Stimulated activated CD4-positive, alpha-beta T cell treated with anti-CD3 and anti-CD28 coated beads, Interleukin-2, amount 100 ng/mL, for 24 hours (primary cell): ENCODE measurements around the gene PARD3.

Source experiments
- DNase-seq, 2 donors: peaks; one replicate each; pipeline ENCODE4 v3.0.0-alpha.2; 2020

PARD3 gene

DNA sequence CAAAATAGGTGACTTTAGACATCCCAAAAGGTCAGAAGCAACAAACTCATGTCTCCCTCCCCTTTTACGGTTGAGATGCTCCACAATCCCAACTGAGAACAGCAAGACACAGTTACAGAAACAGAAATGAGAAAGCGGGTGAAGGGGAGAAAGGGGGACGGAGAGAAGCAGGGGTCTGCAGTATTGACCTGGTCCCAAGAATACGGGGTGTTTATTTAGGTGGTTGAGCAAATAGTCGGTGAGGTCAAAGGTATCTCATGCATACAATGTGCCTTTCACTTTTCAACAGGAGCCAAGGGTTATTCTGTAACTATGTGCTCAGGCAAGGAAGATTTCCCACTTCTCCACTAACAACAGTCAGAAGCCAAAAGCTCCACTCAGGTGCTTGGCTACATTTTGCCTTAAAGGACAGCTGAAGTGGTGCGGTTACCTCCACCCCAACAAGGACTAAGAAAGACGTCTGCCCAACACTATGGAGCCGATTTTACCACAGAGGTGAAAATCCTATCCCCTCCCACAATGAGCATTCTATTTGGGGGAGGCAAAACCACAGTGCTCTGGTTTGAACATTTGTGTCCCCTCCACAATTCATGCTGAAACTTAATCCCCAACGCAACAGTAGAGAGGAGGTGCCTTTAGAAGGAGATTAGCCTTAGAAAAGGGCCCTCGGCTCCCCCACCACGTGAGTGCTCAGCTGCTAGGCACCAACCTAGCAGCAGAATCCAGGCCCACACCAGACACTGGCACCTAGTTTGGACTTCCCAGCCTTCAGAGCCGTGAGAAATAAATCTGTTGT, 77.9 kb downstream of the PARD3 start:
- DNase-seq: no peak

DNA sequence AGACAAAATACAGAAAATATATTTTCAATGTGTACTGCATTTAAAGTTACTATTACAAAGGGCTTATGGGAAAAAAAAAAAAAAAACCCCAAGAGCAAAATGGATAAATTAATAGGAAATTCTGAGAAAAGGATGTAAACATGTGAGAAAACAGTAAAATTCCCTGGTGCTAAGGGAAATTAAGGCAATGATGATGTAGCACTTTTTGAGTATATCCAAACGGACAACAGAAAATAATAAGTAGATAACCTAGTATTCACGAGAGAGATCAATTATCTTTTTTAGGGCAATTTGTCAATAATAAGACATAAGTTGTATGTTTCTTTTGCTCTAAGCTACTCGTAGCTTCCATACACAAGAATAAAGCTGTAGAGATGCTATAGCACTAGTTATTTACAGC, 80.2 kb downstream of the PARD3 start:
- no peak for DNase-seq

DNA sequence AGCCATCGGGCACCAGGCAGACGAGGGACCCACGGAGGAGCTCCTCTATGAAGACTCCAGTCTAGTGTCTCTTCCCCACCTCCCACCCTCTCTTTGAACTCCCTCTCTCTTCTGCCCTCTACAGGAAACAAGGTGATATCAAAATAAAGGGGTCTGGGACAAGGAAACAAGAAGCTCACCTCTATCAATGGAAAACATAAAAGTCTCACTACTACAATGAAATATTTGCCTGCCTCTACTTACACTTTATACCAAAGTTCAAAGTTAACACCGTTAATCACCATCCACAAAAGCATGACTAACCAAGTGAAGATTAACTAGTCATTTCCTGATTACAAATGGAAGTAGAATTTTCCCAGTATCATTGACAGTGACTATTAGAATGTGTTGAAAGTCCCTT, 82.2 kb downstream of the PARD3 start:
- no peak for DNase-seq

DNA sequence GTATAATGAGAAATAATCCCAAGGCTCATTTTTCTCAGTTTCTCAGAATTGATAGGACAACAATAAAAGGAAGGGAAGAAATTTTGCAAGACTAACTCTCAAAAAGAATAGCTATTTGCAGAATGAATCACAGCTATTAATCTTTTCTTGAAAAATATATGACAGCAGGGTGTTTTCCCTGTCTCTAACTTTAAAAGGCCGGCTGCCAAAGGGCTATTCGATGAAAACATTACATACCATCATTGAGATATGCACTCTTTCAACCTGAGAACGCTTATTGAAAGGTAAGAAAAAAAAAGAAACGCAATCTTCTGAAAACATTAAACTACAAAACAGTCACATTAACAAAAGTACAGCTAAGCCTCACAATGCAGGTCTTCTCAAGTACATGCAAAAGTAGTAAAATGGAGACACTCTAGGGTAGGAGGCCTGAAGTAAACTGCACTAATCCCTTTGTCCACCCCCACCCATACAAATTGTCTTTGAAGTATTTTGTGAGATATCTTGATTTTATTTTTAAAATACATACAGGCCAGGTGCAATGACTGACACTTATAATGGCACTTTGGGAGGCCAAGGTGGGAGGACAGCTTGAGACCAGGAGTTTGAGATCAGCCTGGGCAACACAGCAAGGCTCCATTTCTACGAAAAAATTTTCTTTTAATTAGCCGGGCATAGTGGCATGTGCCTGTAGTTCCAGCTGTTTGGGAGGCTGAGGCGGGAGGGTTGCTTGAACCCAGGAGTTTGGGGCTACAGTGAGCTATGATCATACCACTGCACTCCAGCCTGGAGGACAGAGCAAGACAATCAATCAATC, 83.0 kb downstream of the PARD3 start:
- no peak for DNase-seq

DNA sequence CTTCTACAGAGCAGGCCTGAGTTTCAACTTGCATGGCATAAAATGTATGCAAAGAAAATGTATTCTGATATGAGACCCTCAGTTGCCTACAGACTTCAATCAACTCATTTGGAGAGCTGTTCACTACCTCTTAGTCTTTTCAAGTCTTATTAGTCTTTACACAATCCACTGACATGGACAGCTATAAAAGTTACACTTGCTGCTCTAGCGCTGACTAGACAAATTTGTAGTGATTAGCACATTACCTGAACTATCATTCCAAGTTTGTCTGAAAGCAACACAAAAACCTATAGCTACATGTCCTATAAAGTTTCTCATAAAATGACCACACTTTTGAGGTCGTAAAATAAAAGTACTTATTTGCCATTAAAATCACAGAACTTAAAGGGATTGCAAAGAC, 83.9 kb downstream of the PARD3 start:
- DNase-seq: no peak

DNA sequence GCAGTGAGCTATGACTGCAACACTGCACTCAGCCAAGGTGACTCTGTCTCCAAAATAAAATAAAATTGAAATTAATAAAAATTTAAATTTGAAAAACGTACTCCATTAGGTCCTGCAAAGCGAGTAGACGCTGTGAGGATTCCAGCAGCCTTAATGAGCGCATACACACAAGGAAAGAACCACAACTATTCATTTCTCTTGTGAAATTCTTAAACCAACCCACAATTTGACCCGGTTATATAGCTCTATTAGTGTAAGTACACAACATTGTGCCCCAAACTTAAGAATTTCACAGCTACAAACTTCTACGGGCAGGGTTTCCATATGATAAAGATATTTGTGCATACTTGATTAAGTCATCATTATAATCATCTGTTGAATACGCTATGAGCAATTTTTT, 84.4 kb downstream of the PARD3 start:
- no peak for DNase-seq

DNA sequence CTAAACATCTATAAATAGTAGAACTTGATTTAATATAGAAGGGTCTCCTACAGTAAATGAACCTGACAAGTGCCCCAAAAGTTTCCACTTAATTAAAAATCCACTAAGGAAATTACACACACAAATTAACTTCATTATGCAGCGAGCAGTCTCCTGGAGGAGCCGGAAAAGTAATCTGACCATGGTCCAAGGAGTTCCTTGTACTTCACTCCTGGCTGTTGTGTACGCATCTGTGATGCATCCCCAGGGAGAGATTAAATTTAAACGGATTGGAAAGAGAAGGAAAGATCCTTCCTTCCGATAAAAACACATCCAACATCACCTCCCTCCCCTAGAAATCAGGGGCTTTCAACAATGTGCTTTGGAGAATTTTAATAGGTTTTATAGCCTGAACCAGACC, 85.5 kb downstream of the PARD3 start:
- DNase-seq: no peak

DNA sequence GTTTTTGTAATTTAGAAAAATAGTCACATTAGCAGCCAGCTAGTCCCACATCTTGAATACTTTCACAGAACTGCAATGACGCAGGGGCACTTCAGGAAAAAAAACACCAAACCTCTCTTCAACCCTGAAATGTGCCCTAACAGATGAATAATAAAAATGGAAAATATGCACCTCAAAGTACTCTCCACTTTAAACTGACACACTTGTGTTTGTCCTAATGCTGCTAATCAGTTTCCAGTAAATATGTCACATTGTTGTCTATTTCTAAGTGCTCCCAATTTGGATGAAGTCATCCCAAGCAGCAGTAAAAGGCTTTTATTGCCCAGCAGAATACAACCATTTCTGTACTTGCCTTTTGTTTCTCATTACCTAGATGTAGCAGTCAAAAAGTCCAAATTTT, 86.7 kb downstream of the PARD3 start:
- DNase-seq: no peak

DNA sequence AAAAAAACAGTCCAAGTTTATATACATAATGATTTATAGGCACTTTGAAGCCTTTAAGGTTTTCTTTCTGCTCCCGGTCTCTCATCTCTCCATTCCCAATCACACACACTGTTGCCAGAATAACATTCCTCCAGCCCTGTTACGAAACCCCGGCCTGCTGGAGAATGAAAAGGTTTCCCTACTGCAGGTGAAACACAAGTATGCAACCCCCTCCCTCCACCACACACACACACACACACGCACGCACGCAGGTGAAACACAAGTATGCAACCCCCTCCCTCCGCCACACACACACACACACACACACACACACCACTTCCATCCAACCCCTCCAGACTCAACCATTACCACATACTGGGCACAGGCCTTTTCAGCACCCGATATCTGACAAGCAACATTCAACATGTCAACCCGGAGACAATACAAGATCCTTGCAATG, 87.5 kb downstream of the PARD3 start:
- no peak for DNase-seq

DNA sequence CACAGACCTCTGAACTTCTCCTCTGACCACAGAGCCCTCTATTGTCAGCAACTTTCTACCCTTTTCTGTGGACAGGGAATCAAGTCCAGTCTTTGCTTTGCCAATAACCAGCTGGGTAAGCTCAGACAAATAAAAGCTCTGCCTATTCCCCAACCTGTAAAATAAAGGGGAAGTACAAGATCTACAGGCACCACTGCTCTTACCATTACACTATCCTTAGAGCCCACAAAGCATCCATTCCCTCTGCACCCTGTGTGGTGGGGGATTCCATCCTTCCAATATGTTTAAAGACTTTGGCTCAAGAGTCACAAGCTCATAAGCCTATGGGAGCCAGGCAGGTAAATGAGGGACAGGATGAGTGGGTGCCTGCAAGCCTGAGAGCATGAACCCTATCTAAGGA, 88.2 kb downstream of the PARD3 start:
- DNase-seq: no peak

DNA sequence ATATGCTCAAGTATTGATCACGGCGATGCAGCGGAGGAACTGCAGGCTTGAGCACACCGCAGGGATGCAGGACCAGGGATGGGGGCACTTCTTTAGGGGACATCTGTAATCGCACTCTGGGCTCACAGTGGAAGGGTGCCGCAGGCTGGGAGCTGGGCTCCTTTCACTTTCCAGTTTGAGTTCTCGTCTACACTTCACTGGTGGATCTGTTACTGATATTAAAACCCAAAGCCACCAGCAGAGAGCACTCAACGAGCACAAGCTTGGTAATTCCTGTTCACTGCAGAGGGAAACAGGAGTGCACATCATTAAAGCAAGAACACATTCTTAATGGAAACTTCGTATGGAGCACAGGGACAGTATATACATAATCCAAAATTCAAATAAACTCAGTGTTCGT, 91.3 kb downstream of the PARD3 start:
- DNase-seq: no peak

DNA sequence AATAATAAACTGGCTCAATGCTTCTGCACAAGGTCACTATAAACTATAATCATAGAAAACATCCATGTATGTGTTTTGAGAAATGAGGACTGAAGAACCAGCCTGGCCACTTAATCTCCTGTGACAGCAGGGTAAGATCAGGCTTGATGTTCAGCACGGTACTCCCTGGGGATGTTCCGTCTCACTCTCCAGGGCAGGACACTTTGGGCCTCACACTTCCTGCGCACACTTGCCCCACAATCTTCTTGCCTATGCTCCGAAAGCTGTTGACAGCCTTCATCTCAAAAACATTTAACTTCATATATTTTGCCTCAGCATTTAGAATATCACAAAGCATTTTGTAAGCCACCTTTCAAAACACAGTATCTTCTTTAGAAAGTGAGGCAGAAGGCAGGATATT, 92.7 kb downstream of the PARD3 start:
- DNase-seq: no peak

DNA sequence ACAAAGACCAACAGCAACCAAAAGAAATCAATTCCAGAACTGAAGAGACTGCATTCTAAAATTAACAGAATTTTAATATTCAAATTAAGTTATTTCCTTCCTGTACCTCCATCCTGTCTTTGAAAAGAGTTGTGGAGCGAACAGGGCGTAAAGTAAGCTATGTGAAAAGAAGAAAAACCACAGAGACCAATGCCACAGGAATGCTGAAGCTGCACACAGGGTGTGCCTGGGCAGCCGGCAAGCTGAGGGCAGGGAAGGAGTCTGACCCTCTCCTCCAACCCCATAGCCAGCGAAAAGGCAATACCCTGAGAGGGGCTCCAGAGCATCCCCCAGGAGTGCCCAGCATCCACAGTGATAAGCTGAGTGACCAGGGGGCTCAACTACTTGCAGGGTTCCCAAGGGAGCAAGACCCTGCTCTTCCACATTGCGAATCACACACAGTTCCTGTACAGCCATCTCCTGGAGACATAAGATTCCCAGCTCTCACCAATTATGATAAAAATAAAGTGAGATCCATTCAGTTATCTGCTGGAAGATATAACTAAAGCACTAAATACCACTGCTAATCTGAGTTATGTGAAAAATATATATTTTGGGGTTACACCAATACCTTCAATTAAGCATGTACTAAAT, 93.8 kb downstream of the PARD3 start:
- DNase-seq: no peak

DNA sequence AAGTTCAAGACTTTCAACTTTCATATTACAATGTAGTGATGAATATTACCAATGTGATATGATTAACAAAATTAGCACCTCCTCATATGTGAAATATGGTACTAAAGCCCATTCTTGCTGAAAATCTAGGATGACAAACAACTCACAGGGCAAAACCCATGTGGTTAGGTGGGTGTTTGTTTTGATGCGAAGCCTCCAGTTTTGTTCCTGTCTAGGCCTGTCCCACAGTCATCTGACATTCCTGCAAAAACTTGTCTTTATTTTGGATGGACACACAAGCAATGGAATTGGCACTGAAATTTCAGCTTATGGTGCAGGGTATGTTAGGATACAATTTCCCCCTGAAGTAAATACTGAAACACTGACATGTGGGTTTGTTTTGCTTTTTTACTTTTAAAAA, 95.3 kb downstream of the PARD3 start:
- DNase-seq: no peak

DNA sequence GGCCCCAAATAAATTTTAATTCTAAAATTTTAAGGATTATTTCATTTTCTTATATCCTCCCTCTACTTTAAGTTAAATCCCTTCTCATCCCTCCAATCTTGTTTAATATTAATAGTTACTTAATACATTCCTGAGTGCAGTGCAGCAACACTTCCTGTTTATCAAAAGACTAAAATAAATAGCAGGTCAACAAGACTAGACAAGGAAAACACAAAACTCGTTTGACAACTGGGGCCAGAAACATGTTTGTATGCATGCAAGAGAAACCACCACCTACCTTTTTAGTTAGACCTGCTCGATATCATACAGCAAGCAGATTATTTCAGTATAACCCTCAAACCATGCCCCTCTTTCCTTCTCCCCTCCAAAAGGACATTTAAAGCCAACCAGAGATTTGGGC, 95.8 kb downstream of the PARD3 start:
- no peak for DNase-seq

DNA sequence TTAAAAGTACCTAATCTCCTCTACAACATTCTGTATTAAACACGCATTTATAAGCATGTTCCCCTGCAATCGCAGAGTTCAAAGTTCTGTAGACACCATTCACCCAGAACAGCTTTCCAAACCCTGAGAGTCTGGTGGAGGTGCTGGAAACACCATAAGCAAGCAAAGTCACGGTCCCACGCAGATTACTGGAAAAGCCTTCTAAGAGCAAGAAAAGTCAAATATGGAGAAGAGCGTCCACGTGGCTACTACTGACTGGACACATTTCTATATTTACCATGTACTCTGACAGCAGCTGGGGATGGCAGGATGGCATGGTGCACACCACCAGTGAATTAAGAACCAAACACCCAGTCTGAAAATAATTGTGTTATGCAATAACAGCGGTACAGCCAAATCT, 97.7 kb downstream of the PARD3 start:
- no peak for DNase-seq

DNA sequence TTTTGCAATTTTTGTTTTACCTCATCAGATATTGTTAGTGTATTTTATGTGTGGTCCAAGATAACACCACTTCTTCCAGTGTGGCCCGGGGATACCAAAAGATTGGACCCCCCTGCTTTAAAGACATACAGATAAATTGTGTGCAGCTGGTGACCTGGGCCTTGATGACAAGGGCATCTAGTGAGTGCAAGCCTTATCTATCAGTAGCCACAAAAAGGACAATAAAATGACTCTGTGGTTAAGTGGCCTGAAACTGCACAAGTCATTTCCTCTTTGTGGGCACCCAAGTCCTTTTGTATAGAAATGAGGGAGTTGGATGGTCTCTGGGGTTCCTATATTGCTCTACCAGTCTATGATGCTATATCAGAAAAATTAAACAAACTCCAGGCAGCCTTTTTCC, 98.1 kb downstream of the PARD3 start:
- no peak for DNase-seq

DNA sequence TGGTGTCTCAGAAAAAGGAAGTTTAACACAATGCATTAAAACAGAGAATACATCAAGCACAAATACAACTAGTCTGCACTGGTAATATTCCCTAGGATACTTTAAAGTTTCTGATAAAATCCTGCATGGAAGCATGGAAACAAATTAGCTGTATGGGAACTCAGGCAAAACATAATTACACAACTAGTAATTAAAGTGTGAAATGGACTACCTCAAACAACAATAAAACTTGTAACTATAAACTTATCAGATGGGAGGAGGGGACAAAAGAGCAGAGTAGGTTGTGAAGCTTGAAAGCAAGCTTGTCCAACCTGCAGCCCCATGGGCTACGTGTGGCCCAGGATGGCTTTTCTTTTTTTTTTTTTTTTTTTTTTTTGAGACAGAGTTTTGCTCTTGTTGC, 98.9 kb downstream of the PARD3 start:
- no peak for DNase-seq

DNA sequence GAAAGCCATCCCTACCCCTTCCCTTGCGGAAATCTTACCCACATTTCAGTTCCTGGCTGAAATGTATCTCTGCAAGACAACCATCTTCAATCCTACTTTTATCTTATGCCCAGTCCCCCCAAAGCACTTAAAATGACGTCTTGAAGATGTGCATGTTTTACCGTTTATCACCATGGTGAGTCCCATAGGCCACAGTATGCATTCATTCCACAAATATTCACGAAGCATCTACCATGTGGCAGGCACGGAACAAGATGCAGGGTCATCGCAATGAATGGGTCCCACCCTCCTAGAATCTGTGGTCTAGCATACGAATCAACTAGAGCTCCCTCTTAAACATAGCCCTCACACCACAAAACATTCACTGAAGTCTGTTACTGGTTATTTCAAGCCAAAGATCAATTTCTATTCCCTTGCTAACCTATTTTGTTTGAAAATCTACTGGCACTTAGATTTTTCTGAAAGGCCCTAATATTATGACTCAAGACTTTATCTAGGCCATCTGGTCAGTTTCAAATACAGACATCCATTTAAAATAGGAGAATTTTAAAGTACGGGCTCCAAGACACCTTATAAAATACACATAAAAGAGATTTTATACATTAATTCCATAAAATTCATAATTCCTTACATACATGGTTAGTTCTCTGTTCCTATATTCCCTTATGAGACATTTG, 99.4 kb downstream of the PARD3 start:
- DNase-seq: no peak

DNA sequence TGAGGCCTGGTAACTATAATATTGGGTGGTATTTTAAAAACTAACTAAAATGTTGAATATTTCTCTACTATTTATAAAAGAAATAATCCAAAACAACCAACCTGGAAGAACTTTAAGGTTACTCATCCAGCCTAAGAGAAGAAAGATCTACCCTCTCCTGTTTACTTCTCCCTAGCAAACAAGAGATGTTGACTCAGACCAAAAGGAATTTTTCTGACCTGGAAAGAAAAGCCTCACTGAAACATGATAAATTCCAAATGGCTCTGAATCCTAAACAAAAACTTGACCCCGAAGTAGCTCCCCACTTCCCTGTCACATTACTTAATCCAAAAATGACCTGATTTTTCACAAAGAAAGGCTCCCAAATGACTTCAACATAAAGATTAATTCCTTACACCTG, 101.2 kb downstream of the PARD3 start:
- DNase-seq: no peak

DNA sequence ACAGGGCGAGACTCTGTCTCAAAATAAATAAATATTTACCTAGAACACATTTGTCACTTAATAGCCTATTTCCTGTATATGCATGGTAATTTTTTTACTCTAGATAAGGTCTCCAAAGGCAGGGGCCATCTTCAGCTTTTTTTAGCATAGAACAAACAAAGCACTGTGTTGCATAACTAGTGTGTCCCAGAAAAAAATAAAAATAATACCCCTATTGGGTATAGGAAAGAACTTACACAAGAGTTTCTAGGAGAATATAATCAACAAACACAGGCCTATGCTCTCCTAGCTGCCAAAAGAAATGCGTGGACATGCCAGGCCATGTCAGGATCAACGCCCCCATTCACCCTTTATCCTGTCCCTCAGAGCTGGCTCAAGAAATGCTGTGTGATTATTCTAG, 103.6 kb downstream of the PARD3 start:
- no peak for DNase-seq

DNA sequence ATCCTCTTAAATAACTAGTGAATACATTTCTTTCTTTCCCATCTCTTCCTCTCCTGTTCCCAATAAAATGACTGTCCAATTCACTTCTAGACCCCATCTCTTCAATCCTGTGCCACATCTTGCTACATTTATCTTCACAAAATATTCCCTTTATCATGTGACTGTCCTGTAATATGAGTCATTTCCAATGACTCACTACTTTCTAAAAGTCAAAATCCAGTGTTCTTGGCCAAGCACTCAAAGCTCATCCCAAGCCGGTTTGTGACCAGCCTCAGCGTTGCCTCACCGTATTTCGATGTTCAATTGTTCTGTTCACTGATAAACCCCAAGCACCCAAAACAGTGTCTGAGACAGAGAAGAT, 104.7 kb downstream of the PARD3 start:
- no peak for DNase-seq

DNA sequence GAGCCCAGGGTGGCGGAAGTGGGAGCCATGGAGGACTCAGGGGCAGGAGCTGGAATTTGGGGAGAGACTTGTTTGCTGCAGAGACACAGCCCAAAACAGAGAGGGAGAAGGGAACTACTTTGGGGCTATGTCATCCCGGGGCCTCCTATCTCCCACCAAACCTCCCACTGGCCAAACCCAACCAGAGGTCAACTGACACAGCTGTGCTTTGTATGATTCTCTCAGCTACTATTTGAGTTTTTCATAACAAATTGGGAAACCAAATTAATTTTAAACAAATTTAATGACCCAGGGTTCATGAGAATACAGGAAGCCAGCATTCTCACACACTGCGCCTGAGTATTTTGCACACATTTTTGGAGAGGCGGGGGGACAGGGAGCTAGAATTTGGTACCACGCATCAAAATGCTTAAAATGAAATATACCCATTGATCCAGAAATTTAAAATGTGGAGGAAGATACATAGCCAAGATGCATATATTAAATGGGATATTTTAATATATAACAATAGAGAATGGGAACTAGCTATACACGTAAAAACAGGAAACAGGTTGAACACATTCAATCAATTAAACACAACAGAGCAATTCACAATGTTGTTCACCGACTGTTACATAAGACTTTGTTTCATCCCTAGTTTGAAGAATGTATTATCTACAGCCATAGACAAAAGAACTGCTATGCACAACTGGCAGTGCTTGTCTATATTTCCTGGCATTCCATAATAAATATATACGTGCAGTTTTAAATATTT, 105.3 kb downstream of the PARD3 start:
- no peak for DNase-seq
